Endothelial cell of umbilical vein (primary cell): ENCODE data around the gene SORL1.

Source experiments
- CTCF ChIP-seq, 2 donors: IDR thresholded peaks; 1 replicate in 1 of 2; 2 replicates in 1 of 2; pipeline ENCODE4 v1.5.1; 2011; ENCODE audit warnings: low read length in 2 of 2, mild to moderate bottlenecking in 2 of 2, moderate library complexity in 2 of 2, control low read depth in 1 of 2, inconsistent platforms in 1 of 2, low read depth in 1 of 2; ENCODE audit not compliant: insufficient read depth in 1 of 2; ENCODE audit errors: extremely low read depth in 1 of 2
- EZH2 ChIP-seq: IDR thresholded peaks from 2 replicates; pipeline ENCODE4 v1.6.1; 2012; ENCODE audit warnings: borderline replicate concordance, low read depth, mild to moderate bottlenecking, moderate library complexity, low read length, inconsistent platforms; ENCODE audit not compliant: severe bottlenecking
- GATA2 ChIP-seq: IDR thresholded peaks from 2 replicates; pipeline ENCODE4 v1.7.0; 2011; ENCODE audit warnings: low read depth, mild to moderate bottlenecking, moderate library complexity, mixed read lengths, low read length; ENCODE audit not compliant: insufficient read length, insufficient read depth
- JUN ChIP-seq: IDR thresholded peaks from 2 replicates; pipeline ENCODE4 v1.6.1; 2011; ENCODE audit warnings: borderline replicate concordance, low read depth; ENCODE audit not compliant: insufficient read length, insufficient read depth
- MAX ChIP-seq: IDR thresholded peaks from 2 replicates; pipeline ENCODE4 v1.6.1; 2011; ENCODE audit not compliant: insufficient read depth, insufficient read length
- MYC ChIP-seq: IDR thresholded peaks from one replicate; pipeline ENCODE4 v1.6.1; 2011; ENCODE audit warnings: mild to moderate bottlenecking, low read depth, low read length
- POLR2A ChIP-seq: IDR thresholded peaks from 2 replicates; pipeline ENCODE4 v1.6.1; 2012; ENCODE audit warnings: low read depth, mild to moderate bottlenecking, control low read depth, low read length
- POLR2AphosphoS5 ChIP-seq: IDR thresholded peaks from 2 replicates; pipeline ENCODE4 v1.6.1; 2012; ENCODE audit warnings: low read depth, mild to moderate bottlenecking, control low read depth, low read length, moderate library complexity; ENCODE audit not compliant: insufficient read depth

GRCh38 chr11:121611242-121611641 is 159.1 kb downstream of the SORL1 start:
- TF ChIP-seq CTCF (IDR thresholded peaks at IDR 0.05; ENCODE audit: extremely low read depth in 1 of 2, insufficient read depth in 1 of 2, low read depth in 1 of 2, low read length in 2 of 2) (no peak), MYC (no peak), MAX (no peak), JUN (no peak), POLR2A (no peak), EZH2 (no peak), POLR2AphosphoS5 (no peak), GATA2 (no peak)
